HCT116 (cell line): ENCODE measurements around the gene PKN1. TPM values are rescaled to one million over a fixed set of nuclear protein-coding genes. Genes with fewer than 3 reads are reported as not detected.

Experiments used
- ATAC-seq: fragments of 200-7000 bp; cut with Tn5 transposase; 2 replicates; pipeline ENCODE4 v1.9.1; 2020; ENCODE audit warnings: mild to moderate bottlenecking, moderate library complexity
- BruUV-seq: library from RNA; stranded (reverse); fragments of 400-500 nt; replicated peaks from 2 replicates; lab custom pipeline; 2021; lab: Mats Ljungman, UMichigan
- CTCF ChIA-PET: fragments of 300-600 bp; sonication (Branson Sonifier 250); formaldehyde crosslinking; loops from one replicate; lab custom pipeline; 2021; ENCODE audit warnings: antibody characterized with exemption; lab: Charles Lee
- POLR2A ChIA-PET: fragments of 300-600, 350-600 bp; sonication (Branson Sonifier 250); formaldehyde crosslinking; loops from one replicate; lab custom pipeline; 2021; ENCODE audit warnings: antibody characterized with exemption; lab: Charles Lee
- RAD21 ChIA-PET, 2 experiments: fragments of 300-600 bp; sonication (Branson Sonifier 250); formaldehyde crosslinking; loops; one replicate each; lab custom pipeline; 2023; ENCODE audit warnings: low total read pairs in 2 of 2; ENCODE audit not compliant: uncharacterized antibody in 2 of 2, unreplicated experiment in 2 of 2, low non-redundant PET in 1 of 2; lab: Charles Lee
- DNase-seq: peaks from one replicate; pipeline ENCODE4 v3.0.0-alpha.2; 2010; ENCODE audit warnings: low read depth, low spot score
- H2AFZ ChIP-seq: fragments of 200-600 bp; shearing (Covaris generic), sonication (generic); 2 replicates; pipeline ENCODE4 v1.6.1; 2017; ENCODE audit warnings: low read depth, mixed run types, mixed read lengths, antibody characterized with exemption, low read length; ENCODE audit not compliant: poor library complexity, severe bottlenecking
- H3K27ac ChIP-seq: 2 replicates; pipeline ENCODE4 v1.5.1; 2012; ENCODE audit warnings: low read depth, low read length
- H3K27me3 ChIP-seq: fragments of 200-600 bp; sonication (generic); 2 replicates; pipeline ENCODE4 v1.6.1; 2016; ENCODE audit warnings: mixed run types, low read length, mixed read lengths; ENCODE audit not compliant: insufficient read depth
- H3K36me3 ChIP-seq, 2 experiments: fragments of 200-500 bp in 1 of 2; fragments of 200-600 bp in 1 of 2; sonication (Bioruptor generic) in 1 of 2; sonication (generic) in 1 of 2; 2 replicates each; pipeline versions ENCODE4 v1.5.1 to v1.6.1; 2014 to 2016; ENCODE audit warnings: low read length in 2 of 2, inconsistent platforms in 1 of 2, mixed read lengths in 1 of 2, mixed run types in 1 of 2; ENCODE audit not compliant: insufficient read depth in 2 of 2, control insufficient read depth in 1 of 2
- H3K4me1 ChIP-seq, 2 experiments: fragments of 200-600 bp in 1 of 2; sonication (generic) in 1 of 2; 2 replicates each; pipeline versions ENCODE4 v1.5.1 to v1.6.1; 2012 to 2017; ENCODE audit warnings: low read length in 2 of 2, inconsistent platforms in 1 of 2, mild to moderate bottlenecking in 1 of 2, mixed read lengths in 1 of 2, mixed run types in 1 of 2, moderate library complexity in 1 of 2; ENCODE audit not compliant: insufficient read depth in 2 of 2, control insufficient read depth in 1 of 2
- H3K4me2 ChIP-seq: fragments of 200-600 bp; sonication (generic); 2 replicates; pipeline ENCODE4 v1.6.1; 2017; ENCODE audit warnings: mixed run types, low read length, mixed read lengths
- H3K4me3 ChIP-seq, 2 experiments: fragments of 200-600 bp in 1 of 2; sonication (generic) in 1 of 2; replicated peaks in 1 of 2; 2 replicates each; pipeline ENCODE4 v1.5.1; 2011 to 2016; ENCODE audit warnings: low read length in 2 of 2, control low read depth in 1 of 2, low read depth in 1 of 2, mild to moderate bottlenecking in 1 of 2, mixed read lengths in 1 of 2, mixed run types in 1 of 2
- H3K79me2 ChIP-seq: fragments of 200-600 bp; sonication (generic); 2 replicates; pipeline ENCODE4 v1.6.1; 2017; ENCODE audit warnings: mild to moderate bottlenecking, mixed run types, low read length, moderate library complexity, mixed read lengths; ENCODE audit not compliant: insufficient read depth
- H3K9ac ChIP-seq: fragments of 200-600 bp; sonication (generic); 2 replicates; pipeline ENCODE4 v1.6.1; 2016; ENCODE audit warnings: low read length, mixed read lengths
- H3K9me2 ChIP-seq: fragments of 200-600 bp; sonication (generic), shearing (Covaris generic); 2 replicates; pipeline ENCODE4 v1.6.1; 2017; ENCODE audit warnings: mixed run types, mild to moderate bottlenecking, moderate library complexity; ENCODE audit not compliant: insufficient read depth
- H3K9me3 ChIP-seq, 2 experiments: fragments of 200-500 bp in 1 of 2; fragments of 200-600 bp in 1 of 2; sonication (Bioruptor generic) in 1 of 2; sonication (generic) in 1 of 2; 2 replicates each; pipeline ENCODE4 v1.6.1; 2014 to 2017; ENCODE audit warnings: low read length in 2 of 2, mixed read lengths in 2 of 2, inconsistent platforms in 1 of 2, low read depth in 1 of 2, mild to moderate bottlenecking in 1 of 2, mixed run types in 1 of 2, moderate library complexity in 1 of 2; ENCODE audit not compliant: control insufficient read depth in 1 of 2, insufficient read depth in 1 of 2
- H4K20me1 ChIP-seq: fragments of 200-600 bp; sonication (generic), shearing (Covaris generic); 2 replicates; pipeline ENCODE4 v1.6.1; 2017; ENCODE audit warnings: mixed run types, mild to moderate bottlenecking, moderate library complexity; ENCODE audit not compliant: insufficient read depth
- ELF1 ChIP-seq: IDR thresholded peaks from 2 replicates; pipeline ENCODE4 v1.6.1; 2012; ENCODE audit warnings: low read depth, borderline replicate concordance
- JUND ChIP-seq: IDR thresholded peaks from 2 replicates; pipeline ENCODE4 v1.6.1; 2012
- SIN3A ChIP-seq: IDR thresholded peaks from 2 replicates; pipeline ENCODE4 v1.6.1; 2012; ENCODE audit warnings: low read depth
- SP1 ChIP-seq: IDR thresholded peaks from 2 replicates; pipeline ENCODE4 v1.6.1; 2012; ENCODE audit warnings: low read depth
- SRF ChIP-seq: IDR thresholded peaks from 2 replicates; pipeline ENCODE4 v1.6.1; 2012; ENCODE audit warnings: low read depth
- YY1 ChIP-seq: IDR thresholded peaks from 2 replicates; pipeline ENCODE4 v1.6.1; 2011; ENCODE audit warnings: low read length, low read depth, moderate library complexity, mild to moderate bottlenecking; ENCODE audit not compliant: insufficient replicate concordance; ENCODE audit errors: extremely low read depth
- ZFX ChIP-seq: fragments of 450-650 bp; IDR thresholded peaks from 2 replicates; pipeline ENCODE4 v1.6.1; 2017
- ZNF274 ChIP-seq: fragments of 200-500 bp; sonication (Bioruptor generic); IDR thresholded peaks from 2 replicates; pipeline ENCODE4 v1.6.1; 2014; ENCODE audit warnings: mild to moderate bottlenecking, low read depth, low read length, inconsistent platforms
- intact Hi-C: fragments of 100-400 bp; cut with micrococcal nuclease; formaldehyde crosslinking; loops from 2 replicates; pipeline ENCODE4 v1.10.0; 2022
- total RNA-seq: library from RNA; stranded (reverse); gene quantifications from one replicate; pipeline ENCODE4 v1.2.1, GENCODE V29; 2021; ENCODE audit not compliant: unreplicated experiment
- TF ChIP-seq, protein P1 (sequence below): IDR thresholded peaks from 2 replicates; pipeline ENCODE4 v1.6.1; 2012

Gene PKN1
- total RNA-seq, 1 experiment from 2014 or later, result 248 TPM

DNA sequence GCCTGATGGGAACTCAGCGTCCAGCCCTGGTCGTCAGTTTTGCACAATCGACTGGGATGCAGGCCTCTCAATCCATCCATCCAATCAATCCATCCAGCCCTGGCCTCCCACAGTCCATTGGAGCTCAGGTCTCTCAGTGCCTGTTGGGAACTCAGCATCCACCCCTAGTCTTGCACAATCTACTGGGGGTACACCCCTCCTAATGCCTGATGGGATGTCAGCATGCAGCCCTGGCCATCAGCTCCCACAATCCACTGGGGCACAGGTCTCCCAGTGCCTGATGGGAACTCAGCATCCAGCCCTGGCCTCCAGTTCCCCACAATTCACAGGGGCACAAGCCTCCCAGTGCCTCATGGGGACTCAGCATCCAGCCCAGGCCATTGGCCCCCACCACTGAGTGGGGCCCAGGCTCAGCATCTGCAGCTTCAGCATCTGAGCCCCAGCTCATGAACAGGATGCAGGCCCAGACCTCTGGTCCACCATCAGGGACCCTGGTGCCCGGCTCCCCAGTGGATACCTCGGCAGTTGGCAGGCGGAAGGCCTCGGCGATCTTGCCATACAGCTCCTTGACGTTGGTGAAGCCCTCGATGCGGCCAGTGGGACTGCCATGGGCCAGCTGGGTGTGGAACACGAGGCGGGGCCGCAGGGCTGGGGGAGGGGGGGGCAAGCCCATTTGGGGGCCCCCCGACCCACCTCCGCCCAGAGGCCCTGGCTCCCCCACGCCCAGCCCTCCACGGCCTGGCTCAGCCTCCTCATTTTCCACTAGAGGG lies 49.3 kb downstream of the PKN1 start:
- intact Hi-C loops, result loop anchor here (5.0 to 10.0 kb wide), 2 partner anchors 48 to 120 kb away; partner anchors contain the start of gene PKN1
- Histone ChIP-seq H3K9me3 (no peaks in the 10 kb centered on the region), H3K36me3 (peaks cover 9 to 22% of the 10 kb centered on the region in 2 experiments; a peak in 3 of 4 replicates), H3K4me1 (peaks cover 0 to 15% of the 10 kb centered on the region in 2 experiments; a peak in 2 of 4 replicates), H3K4me2 (no peak overlapping the region), H3K9ac (no peak overlapping the region), H3K4me3 (no peak overlapping the region), H4K20me1 (no peaks in the 10 kb centered on the region), H3K9me2 (no peaks in the 10 kb centered on the region), H3K27ac (no peak overlapping the region), H3K79me2 (peaks cover 11% of the 10 kb centered on the region; the same call in 1 of the 2 replicates), H3K27me3 (no peaks in the 10 kb centered on the region), H2AFZ (no peak overlapping the region)
- ChIA-PET RAD21 (no interaction called here), CTCF (no interaction called here), POLR2A (no interaction called here)
- no peak for DNase-seq
- TF ChIP-seq YY1 (no peak), ELF1 (no peak), SIN3A (no peak), SRF (no peak), ZFX (no peak), SP1 (no peak), JUND (no peak), ZNF274 (no peak)
- TF ChIP-seq, protein P1, sequence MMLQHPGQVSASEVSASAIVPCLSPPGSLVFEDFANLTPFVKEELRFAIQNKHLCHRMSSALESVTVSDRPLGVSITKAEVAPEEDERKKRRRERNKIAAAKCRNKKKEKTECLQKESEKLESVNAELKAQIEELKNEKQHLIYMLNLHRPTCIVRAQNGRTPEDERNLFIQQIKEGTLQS, result no peak
- no TSS peak for BruUV-seq
- no peak for ATAC-seq
